HG03575 (cell line): ENCODE results near the gene CPN1.
A peak's percentile ranks its signal among the peaks of the same experiment; 100 is the strongest.
"Not testable (repeated sequence)": the region's sequence is repeated elsewhere in the genome, so short reads cannot be mapped to it uniquely, and the experiment has no call there.

ENCODE experiments used
- ATAC-seq: cut with Tn5 transposase; IDR thresholded peaks from one replicate; pipeline ENCODE4 v1.9.1; 2021; ENCODE audit not compliant: unreplicated experiment, insufficient number of reproducible peaks, low FRiP score; ENCODE audit errors: extremely low read depth

Gene CPN1

GRCh38 chr10:100036850-100037249 lies 44.8 kb downstream of the CPN1 start:
- no peak for ATAC-seq

DNA sequence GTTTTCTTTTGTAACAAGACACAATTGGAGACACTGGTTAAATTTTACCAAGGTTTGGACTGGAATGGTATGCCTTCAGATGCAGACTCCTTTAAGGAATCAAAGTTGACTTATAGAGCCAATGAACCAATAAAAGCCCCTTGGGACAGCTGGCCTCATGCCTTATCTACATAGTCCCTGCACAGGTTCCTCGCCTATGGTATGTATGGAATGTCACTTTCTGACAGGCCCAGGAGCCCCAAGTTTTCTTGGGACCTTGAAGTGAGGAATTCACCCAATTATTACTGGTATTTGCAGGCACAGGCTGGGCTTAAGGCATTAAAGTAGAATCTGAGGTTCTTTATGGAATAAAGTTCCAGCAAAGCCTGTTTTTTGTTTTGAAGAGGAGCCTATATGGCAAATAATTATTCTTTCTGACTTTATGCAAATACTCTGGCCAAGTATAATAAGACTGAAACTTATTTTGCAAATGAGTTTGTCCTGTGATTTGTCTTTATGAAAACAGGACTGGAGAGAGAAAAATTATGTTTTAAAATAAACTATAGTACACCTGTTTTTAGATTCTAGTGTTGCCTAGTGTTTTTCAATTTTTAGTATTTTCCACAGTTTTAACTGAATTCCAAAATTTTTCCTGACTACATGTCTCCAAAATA lies 47.8 kb downstream of the CPN1 start:
- no peak for ATAC-seq

DNA sequence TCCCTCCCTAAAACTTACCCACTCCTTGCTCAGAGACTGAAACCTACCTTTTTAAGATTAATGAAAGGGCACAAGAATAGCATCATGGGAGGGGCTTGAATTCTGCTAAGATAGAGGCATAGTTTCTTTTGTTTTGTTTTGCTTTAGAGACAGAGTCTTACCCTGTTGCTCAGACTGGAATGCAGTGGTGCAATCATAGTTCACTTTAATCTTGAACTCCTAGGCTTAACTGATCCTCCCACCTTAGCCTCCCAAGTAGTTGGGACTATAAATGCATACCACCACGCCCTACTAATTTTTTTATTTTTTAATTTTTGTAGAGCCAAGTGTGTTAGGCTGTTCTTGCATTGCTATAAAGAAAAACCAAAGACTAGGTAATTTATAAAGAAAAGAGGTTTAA lies 54.3 kb downstream of the CPN1 start:
- ATAC-seq = no peak

DNA sequence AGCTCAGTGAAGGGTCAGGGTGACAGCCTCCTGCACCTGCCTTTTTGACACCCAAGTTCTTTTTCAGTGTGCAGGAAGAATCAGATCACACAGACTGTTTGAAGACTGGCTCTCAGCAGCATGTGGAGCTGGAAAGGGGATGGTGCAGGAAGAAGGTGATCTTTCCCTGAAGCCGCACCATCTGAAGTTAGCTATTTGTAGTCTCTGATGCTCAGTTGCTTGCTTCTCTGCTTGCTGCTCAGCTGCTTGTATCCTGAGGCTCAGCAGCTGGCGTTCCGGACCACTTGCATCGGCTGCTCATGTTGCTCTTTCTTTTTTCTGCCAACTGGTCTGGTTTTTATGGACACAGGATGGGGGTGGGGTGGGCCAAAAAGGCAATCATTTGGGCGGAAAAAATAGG lies 56.1 kb downstream of the CPN1 start:
- ATAC-seq = no peak

- no peak for ATAC-seq
These were observed 56.9 kb downstream of the CPN1 start for GRCh38 chr10:100024748-100025147.

DNA sequence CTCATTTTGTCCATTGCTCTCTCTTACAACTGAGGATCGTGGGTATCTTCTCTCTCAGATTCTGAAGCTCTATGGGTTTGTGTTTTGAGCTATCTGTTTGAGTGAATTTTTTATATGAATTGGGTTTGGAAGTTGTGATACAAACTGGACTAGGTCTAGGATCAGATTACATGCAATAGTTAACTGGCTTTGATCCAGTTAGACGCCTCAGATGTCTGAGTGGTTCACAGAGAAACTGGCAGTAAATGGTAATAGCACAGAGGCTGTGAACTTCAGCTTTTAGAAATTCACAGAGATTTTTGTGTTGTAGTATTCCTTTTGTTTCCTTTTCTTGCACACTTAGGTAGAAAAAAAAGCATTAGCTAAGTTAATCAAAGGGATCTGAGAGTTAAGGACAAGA lies 59.3 kb downstream of the CPN1 start:
- ATAC-seq = no peak

- ATAC-seq = no peak
These were observed 60.3 kb downstream of the CPN1 start for GRCh38 chr10:100021322-100021721.

DNA sequence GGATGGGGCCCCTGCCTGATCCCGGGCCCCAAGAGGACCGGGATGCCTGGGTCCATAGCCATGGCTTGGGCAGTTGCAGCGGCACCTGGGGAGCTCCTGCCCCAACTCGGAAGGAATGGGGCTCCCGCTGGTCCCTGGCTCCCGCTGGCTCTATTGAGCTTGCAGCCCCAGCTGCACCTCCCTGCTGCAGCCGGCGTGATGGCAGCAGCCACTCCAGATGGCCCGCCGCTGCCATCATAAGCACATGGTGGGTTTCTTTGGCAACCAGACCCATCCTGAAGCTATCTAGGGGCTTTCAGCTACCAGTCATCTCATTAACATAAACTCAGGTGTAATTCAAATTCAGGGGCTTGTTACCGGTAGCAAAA lies 60.8 kb downstream of the CPN1 start:
- ATAC-seq = no peak

- peak; percentile 33 for ATAC-seq
These were observed 61.4 kb downstream of the CPN1 start for GRCh38 chr10:100020142-100020885.

GRCh38 chr10:100019787-100020141 lies 61.9 kb downstream of the CPN1 start:
- ATAC-seq = no peak

GRCh38 chr10:100014071-100014762 lies 67.5 kb downstream of the CPN1 start:
- ATAC-seq = peak; percentile 84

GRCh38 chr10:100013621-100014020 lies 68.0 kb downstream of the CPN1 start:
- no peak for ATAC-seq

- ATAC-seq = not testable (repeated sequence)
These were observed 69.8 kb downstream of the CPN1 start for GRCh38 chr10:100011906-100012305.

DNA sequence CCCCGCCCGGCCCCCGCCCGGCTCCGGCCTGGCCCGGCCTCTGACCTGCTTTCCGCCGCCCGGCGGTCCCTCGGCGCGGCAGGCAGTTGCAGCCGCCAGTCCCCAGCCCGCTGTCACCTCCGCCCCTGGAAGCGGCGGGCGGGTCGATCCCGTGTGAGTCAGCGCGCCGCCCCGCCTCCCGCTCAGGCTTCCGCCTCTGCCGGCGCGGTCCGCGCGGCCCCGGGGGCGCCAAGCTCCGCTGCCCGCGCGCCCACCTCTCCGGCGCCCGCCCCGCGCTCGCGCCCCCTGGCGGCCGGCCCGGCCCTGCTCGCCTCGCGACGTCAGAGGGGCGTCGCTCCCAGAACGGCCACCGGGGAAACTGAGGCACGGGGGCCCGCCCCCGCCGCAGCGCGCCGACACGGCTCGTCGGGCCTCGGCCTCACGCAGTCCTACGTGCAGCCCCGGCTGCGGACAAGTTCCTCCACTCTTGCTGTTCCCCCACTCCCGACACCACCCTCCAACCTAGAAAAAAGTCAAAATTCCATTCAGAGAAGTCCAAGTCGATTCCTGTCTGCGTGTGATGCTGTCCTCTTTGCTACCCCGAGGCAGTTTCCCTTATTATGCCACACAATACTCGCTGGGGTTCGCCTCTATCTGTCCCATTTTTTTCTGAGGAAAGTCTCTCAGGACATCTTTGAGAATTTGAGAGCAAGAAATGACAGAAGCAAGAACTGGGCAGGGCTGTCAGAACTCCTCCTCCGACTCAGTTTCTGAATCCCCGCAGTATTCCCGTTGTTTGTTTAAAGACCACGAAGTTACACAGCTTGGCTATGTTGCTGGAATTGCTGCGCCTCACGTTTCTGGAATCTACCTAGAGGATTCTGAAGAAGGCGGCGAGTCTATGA lies 71.6 kb downstream of the CPN1 start, which contains the start of gene DNMBP:
Gene DNMBP (minus strand): TSS at position 155 of the 884 bp plus-strand sequence. CDS start 37,823 bp downstream, outside the sequence.
- no peak for ATAC-seq

GRCh38 chr10:100009283-100009792 lies 72.3 kb downstream of the CPN1 start:
- ATAC-seq = no peak

DNA sequence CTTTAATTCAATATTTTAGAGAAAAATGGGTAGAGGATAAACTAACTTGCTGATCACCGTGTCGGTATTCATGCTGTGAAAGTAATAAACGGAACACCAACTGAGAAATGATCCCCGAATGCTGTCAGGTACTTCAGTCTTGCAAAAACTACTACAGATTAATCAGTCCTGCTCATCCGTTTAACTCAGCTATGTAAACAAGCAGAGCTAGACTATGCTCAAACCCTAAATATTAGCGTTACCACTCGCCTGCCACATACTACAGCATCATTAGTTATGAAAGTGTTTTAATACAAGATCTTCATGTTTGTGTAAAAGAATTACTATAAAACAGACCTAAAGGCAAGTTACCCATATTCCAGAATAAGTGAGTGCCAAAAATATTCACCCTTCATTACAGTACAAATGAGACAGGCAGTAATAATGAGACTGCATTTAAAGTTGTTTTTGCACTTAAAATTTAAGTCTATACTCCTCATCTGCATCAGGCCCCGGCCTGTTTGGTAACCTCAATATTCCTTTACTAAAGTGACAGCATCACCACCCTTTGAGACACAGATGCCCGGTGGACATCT lies 72.9 kb downstream of the CPN1 start:
- ATAC-seq = no peak

DNA sequence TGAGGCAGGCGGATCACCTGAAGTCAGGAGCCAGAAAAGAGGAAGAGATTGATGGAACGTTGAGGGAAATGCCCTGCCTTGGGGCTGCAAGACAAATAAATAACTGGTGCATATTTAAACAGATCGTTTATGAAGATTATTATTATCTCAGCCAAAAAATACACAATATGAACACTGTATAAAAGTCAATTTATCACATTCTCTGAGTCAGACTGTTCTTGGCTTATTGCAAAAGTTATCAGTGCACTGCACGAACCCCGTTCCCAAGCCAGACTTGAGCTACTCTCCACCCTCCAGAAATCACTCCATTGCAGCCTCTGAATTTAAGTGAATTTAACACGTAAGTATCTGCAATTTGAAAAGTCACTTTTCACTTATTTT lies 73.5 kb downstream of the CPN1 start:
- no peak for ATAC-seq

DNA sequence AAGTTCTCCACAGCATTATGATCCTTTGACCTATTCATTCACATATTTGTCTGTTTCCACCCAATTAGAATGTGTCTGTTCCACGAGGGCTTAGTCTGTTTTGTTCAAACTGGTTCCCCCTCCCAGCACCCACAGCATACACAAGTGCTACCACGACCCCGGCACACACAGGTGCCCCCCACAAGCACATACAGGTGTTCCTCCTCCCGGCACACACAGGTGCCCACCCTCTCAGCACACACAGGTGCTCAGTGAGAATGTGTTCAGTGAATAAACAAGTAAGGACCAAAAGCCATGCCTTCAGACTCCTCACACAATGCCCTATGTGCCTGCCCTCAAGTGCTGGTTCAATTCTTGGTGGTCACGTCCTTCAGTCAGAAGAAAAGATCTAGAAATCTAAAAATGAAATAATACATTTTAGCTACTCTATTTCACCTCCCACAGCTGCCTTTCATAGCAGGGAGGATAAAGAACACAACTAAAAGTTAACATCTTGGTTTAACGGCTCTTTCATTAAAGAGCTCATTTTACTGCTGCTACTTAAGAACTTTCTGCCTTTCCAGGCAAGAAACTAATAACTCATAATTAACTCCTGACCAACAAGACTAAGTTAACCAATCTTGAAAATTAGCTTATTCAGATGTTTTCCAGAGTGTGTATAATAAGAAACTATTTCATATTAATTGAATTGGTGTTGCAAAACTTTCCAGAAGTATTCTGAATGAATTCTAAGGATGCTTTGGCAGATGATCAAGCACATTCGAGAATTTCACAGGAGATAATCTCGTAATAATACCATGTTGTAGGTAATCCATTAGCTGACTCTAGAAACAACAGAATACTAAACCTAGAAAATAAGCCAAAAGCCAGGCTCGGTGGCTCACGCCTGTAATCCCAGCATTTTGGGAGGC lies 74.2 kb downstream of the CPN1 start:
- ATAC-seq = no peak
